GM10847 (cell line): Measurements from ENCODE around the gene CENPP.

Experiments used
- POLR2A ChIP-seq: IDR thresholded peaks from 2 replicates; pipeline ENCODE4 v1.6.1; 2011; ENCODE audit not compliant: insufficient read length; ENCODE audit errors: extremely low read depth

CENPP gene

DNA sequence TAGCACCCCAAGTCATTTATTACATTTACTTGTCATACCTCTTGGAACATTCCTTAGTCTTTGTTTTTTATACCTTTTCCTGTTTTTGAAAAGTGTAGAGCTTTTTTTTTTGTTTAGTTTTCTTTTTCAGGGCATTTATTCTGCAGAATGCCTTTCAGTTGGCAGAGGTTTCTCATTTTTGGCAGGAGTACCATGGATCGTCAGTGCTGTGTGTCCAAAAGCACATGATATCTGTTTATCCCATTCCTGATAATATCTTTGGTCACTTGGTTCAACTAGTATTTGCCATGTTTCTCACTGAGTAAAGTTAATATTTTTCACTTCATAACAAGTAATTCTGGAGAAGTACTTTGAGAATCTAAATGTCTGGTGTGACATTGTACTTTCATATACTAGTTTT is 67.9 kb downstream of the CENPP start:
- no peak for TF ChIP-seq POLR2A

DNA sequence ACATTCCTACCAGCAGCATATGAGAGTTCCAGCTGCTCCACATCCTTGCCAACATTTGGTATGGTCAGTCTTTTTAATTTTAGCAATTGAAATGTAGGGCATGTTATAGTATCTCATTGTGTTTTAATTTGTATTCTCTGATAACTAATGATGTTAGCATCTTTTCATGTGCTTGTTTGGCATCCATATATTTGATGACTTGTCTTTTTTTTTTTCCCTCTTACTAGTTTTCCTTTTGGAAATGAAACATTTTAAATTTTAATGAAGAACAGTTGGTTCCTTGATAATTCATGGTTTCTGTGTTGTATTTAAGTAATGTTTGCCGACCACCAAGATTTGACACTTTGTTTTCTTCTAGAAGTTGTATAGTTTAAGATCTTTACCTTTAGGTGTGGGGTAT is 69.9 kb downstream of the CENPP start:
- TF ChIP-seq POLR2A = no peak

DNA sequence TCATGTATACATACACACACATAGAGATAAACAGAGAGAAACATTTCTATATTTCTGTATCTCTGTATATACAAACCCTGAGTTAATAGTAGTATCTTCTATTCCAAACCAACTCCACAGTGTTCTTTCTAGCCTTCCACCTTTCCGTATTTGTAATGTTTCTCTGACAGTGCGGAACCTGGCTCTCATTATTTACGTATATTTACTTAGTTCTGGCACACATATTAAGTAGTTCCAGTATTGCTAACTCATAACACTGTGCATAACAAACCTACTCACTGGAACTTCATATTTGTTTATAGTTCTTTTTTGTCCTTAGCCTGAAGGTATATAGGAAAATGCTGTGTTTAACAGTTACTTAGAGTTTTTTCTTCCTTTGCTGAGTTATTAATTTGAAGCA is 72.1 kb downstream of the CENPP start:
- no peak for TF ChIP-seq POLR2A

DNA sequence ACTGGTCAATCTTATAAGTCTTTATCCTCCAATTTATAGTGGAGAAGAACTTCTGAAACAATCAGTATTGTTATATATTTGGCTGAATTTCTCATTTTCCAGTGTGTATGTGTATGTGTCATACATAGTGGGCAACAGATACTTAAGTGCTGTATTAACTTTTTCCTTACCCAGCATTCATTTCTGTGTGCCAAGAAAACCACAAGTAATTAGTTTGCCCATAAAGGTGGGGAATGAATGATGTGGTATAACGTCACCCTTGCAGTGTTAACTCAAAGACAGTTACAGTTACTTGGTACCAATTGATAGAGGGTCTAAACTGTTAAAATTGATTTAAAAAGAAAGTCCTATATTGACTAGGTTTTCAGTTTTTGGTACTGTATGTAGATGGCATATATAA is 76.6 kb downstream of the CENPP start:
- TF ChIP-seq POLR2A = no peak

DNA sequence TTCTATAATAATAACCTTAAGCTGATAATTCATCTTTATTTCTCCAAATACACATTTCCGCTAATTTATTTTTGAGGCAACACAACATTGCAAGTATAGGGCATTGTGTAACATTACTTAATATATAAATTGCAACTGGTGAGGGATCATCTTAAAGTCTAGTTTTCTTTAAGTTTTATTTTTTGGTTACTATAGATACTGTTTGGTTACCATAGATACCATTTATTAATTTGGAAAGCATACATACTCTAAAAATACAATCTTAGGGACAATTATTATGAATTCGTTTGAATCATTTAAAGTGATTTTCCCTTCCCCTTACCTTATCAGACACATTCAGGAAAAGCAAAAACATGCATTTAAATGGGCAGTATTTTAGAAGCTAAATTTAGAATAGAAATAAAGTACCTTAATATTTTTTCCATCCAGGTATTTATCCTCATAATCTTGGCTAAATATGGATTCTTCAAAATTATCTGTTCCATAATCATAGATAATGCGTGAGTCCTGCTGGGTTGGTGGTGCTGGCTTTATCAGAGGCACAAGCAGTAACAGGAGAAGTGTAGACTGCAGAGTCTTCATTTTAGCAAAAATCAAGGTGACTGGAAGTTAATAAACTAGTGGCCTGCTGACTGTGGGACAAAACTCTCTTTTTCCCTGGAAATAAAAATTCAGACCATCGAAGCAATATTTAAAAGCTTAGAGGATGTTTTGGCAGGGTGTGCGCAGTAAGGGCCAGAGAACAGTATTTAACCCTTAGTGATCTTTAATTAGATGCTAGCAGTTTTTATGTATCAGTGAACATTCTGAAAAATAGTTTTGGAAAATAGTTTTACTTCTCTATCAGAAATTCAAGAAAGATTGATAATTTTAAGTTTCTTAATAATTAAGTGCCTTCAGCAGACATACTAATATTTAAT is 77.3 kb downstream of the CENPP start:
- TF ChIP-seq POLR2A = no peak

DNA sequence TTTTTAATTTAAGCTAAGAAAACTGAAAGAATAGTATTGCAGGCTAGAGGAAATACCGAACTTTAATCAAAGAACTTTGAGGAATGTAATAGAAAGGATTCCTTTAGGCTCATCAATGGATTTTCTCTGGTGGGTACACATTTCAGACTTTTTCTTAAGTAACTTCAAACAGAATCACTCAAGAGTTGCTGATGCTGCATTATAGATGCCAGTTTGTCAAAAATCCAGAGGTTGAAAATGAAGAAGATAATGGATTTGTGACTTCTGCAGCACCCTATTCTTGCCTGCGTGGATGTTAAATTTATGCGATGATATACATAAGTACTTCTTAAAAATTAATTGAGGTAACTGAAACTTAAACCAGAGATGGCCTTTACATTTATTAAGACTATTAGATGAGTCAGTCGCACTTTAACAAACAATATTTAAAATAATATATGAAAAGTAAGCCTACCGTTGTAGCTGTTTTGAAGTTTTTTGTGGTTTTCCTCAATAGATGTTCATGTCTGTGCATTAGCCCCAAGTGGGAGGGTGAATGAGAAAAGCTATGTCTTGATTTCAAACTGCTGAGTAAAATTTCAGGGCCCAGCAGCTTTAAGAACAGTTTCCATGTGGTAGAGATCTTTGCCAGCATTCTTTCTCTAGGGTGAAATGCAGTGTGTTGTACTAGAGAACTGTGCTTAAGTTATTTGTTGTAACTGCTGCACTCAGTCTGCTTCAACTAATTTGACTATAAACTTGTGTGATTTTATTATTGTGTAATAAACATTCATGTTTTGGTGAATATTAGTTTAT is 78.5 kb downstream of the CENPP start, which contains the start of gene OGN:
Gene OGN, minus strand, starts transcription at position 537 of the 795 bp plus-strand sequence. CDS start 1,171 bp downstream, outside the sequence.
- TF ChIP-seq POLR2A = no peak

DNA sequence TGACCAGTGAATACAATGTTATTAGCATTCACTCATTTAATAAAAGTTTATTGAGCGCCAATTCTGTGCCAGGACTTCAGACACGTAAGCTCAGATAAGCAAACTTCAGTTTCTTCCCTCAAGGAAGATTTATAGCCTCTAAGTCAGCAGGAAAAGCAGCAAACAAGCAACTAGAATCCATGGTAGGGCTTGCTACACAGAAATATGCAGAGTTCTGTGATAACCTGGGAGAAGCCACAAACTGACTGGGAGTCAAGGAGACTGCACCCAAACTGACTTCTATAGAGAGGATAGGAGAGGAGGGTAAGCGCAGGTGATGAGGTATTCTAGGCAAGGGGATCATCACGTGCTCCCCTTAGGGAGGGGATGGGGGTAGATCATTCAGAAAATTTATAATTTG is 80.1 kb downstream of the CENPP start:
- TF ChIP-seq POLR2A = no peak

DNA sequence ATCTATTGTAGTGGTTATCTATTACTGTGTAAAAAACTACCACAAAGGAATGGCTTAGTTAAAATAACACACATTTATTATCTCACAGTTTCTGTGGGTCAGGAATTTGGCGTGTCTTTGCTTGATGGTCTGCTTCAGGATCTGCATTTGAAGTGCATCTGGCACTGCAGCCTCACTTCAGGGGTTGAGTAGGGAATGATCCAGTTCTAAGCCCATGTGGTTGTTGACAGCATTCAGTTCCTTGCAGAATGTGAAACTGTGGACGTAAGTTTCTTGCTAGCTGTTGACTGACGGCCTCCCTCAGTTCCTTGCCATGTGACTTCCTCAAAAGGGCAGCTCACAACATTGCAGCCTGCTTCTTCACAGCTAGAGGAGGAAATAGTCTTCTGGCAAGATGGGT is 80.7 kb downstream of the CENPP start:
- no peak for TF ChIP-seq POLR2A

DNA sequence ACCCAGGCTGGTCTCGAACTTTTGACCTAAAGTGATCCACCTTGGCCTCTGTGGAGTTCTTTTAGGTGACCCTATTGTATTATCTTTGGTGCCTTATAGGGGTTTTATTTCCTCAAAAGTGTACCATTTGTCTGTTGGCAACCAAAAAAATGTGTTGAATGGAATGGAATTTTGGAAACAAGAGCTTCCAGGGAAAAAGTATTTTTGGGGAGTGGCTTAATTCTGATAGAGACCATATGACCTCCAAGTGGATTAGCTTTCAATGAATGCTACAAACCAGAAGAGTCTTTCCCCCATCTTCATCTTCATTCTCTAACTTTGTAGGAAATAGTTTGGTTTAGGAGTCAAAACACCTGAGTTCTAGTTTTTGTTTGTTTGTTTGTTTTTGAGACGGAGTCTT is 82.1 kb downstream of the CENPP start:
- TF ChIP-seq POLR2A = no peak

DNA sequence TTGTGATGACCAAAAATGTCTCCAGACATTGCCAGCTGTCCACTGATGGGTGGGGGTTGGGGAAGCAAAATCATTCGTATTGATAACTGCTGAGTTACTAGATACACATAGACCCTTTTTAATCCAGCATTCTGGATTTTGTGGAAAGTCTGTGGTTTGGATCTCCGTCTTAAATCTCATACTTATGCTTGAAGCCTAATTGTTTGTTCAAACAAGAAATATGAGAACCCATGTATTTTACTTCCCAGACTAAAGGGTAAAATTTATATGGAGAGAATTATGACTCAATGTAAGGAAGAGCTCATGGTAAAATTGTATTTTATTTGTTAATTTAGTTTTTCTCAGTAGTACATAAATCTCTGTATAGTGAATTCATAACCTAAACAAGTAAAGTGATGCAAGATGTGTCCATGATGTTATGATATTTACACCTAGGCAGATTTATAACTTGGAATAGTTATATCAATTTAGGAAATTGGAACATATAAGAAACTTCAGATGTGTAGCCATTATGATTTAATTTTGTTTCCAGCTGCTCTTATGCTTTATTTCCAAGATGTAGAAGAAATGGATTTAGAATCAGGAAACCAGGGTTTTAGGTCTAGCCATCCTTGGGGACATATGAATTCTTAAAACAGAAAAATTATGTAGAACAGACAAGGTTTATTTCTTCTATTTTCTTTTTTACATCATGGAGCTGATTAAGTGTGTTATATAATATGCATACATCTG is 83.2 kb downstream of the CENPP start:
- no peak for TF ChIP-seq POLR2A

DNA sequence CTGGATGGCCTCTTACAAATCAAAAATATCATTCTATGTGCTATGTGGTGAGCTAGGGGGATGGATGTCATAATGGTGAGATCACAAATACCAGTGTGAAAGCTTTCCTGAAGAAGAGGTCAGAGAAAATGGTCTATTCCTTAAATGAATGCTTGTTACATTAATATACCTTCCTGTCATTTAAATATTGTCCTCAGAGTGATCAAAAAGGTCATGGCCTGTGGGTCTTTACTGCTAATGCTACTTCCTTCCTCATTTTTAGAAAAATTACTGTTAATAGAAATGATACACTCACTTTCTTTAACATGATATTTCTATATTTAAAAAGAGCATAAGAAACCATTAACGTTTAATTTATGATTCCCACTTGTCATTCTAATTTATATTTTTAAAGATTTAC is 88.8 kb downstream of the CENPP start:
- no peak for TF ChIP-seq POLR2A

DNA sequence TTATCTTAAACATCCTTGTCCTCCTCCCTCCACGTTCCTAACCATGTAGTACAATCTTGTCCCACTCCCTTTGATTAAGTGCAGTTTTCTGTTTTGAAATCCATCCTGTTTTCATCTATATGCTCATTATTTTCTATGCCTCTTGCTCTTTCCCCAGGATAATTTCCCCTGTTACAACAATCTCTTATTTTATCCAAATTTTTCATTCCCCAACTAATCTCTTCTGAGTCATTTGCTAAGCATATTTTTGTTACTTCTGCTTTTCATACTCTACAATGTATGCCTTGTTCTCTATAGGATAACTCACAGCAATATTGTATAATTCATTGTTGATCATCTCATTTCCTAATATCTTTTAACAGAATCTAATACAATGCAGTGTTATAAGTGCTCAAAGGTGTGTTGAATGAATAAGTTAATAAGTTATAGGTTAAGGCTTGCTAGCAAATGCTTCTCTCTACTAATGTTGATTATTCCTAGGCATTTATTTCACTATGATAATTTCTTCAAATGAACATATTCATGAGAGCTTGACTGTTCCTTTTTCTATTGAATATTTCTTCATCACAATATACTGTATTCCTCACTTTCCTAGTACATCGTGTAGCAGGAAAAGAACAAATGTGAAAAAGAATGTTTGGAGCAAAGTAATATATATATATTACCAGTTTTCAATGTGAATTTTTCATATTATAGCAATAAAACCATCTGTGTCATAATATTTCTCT is 97.0 kb downstream of the CENPP start:
- no peak for TF ChIP-seq POLR2A

DNA sequence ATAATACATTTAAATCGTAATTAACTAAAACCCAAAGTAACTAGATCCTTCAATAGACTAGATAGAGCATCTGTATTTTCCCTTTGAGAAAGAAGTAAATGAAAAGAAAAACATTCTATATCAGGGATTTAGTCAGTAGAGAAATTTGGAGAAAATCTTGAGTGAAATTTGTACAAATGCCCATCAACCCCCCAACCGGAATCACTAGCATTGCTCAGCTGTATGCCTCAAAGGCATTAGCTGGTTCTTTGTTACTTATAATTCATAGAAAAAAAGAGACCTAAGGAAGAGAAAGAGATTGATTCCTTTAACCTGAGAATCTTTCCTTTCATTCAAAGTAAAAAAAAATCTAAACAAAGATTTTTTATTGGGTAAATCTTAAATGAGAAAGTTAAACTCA is 97.9 kb downstream of the CENPP start:
- TF ChIP-seq POLR2A = no peak

DNA sequence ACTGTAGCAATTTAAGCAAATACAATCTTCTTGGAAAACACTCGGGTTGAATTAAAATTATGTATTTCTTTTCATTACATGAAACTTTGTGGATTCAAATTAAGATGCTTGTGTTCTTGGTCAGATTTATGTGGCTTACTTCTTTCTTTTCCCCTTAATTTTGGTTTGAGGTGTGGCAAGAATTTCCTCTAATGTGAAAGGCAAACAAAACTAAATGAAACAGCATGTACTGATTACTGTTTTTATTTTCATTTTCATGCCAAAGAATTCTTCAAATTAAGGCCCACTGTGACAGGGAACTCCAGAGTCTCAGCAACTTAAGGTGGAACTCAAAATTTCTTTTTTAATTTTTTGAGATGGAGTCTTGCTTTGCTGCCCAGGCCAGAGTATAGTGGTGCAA is 98.6 kb downstream of the CENPP start, which contains the start of gene OMD:
Gene OMD, minus strand, starts transcription at position 132 of the 400 bp plus-strand sequence. CDS start 6,913 bp downstream, outside the sequence.
- no peak for TF ChIP-seq POLR2A

DNA sequence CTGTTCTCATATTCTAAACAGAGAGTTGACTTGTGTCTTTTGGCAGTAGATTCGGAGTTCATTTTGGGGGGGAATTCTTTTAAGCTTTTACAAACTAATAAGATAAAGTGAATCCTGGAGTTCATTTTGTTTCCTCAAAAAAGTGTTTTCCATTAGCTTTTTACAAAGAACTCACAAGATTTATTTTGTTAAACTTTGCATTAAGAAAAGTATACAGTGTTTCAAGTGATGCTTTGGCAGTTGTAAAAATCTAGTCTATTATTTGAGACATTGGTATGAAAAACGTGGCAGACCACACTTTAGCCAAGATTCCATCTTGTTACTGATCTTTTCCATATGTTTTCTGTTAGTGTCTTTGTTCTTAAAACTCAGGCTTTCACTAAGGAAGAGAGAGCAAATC is 99.7 kb downstream of the CENPP start:
- no peak for TF ChIP-seq POLR2A

DNA sequence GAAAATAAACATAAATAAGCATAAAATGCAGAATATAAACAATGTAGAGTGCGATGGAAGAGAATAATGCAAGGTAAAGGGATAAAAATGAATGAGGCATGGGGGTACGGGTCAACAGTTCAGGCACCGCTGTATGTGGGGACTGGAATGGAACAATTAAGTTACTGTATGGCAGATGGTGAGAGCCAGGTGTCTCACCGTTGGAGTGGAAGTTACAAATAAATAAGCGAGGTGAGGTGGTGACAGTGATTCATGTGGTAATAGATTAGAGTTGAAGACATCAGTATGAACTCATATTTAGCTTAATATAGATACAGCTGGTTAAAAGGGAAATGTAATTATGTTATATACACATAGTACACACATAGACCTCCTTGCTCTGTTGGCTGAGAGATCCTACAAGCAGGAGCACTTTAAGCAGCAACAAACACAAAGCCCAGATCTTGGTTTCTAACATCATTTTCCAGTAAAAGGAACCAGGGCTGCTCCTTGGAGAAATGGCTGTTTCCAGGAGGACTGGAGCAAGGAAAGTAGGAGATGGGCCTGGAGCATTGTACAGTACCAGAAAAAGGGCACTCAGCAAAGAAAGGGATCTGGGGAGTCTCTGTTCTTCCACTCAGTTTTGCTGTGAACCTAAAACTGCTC is 100.9 kb downstream of the CENPP start:
- no peak for TF ChIP-seq POLR2A
